Measurements from ENCODE around the gene MAP3K13. TPM values are rescaled to one million over a fixed set of nuclear protein-coding genes. Genes with fewer than 3 reads are reported as not detected.

MAP3K13 gene
- total RNA-seq, 8 experiments from 2014 or later = 8.5 to 41.1 (median 14.4) TPM

- ATAC-seq (replicated peaks in 6 of 8) = no peak
- 71 to 100% (median 89%) methylated on average over 1 of the region's 1 CpG; no CpG with 5 or more reads in 1 of the 10 experiments for WGBS, 10 experiments
- in situ Hi-C loops (cut with MboI; ENCODE audit: low pct_unique_long_range_greater_than_20kb in 2 of 9, low sequenced_read_pairs in 9 of 9, unreplicated experiment in 9 of 9) = no loop called here
- no peak overlapping the region for H3K4me3 ChIP-seq
- H3K4me1 ChIP-seq (replicated peaks in 1 of 2) = peaks cover 0 to 2% of the 10 kb centered on the region in 2 donors
- no peak overlapping the region for H3K27ac ChIP-seq
Observed at GRCh38 chr3:185387646-185388045, 24.7 kb downstream of the MAP3K13 start.

- no peak overlapping the region for H3K27ac ChIP-seq
- in situ Hi-C loops (cut with MboI; ENCODE audit: low pct_unique_long_range_greater_than_20kb in 2 of 9, low sequenced_read_pairs in 9 of 9, unreplicated experiment in 9 of 9) = no loop called here
- ATAC-seq (replicated peaks in 6 of 8) = no peak
- peaks cover 18 to 21% of the 10 kb centered on the region in 2 donors for H3K4me1 ChIP-seq (replicated peaks in 1 of 2)
- 66 to 100% (median 90%) methylated on average over 2 to 3 of the region's 3 CpGs; no CpG with 5 or more reads in 1 of the 10 experiments for WGBS, 10 experiments
- no peak overlapping the region for H3K4me3 ChIP-seq
Observed at GRCh38 chr3:185393055-185393454, 30.1 kb downstream of the MAP3K13 start.

- WGBS, 10 experiments = 13 to 60% (median 32%) methylated on average over 1 to 4 of the region's 6 CpGs; no CpG with 5 or more reads in 4 of the 10 experiments
- H3K27ac ChIP-seq = peak overlapping the region; percentile 33 to 63
- peaks cover 40 to 62% of the 10 kb centered on the region in 2 donors for H3K4me1 ChIP-seq (replicated peaks in 1 of 2)
- H3K4me3 ChIP-seq = no peak overlapping the region
- in situ Hi-C loops (cut with MboI; ENCODE audit: low pct_unique_long_range_greater_than_20kb in 2 of 9, low sequenced_read_pairs in 9 of 9, unreplicated experiment in 9 of 9) = no loop called here
- peak in 5 of 8 experiments; percentile 32 to 62 (median 34) for ATAC-seq (replicated peaks in 6 of 8)
Observed at GRCh38 chr3:185397676-185398075, 34.7 kb downstream of the MAP3K13 start.

GRCh38 chr3:185399737-185400667 lies 37.1 kb downstream of the MAP3K13 start:
- H3K4me3 ChIP-seq = no peak overlapping the region
- peaks cover 39 to 84% of the 10 kb centered on the region in 2 donors for H3K4me1 ChIP-seq (replicated peaks in 1 of 2)
- H3K27ac ChIP-seq = peak overlapping the region; percentile 16 to 23
- WGBS, 10 experiments = 38 to 92% (median 75%) methylated on average over 1 to 13 of the region's 16 CpGs
- ATAC-seq (replicated peaks in 6 of 8) = peak in 4 of 8 experiments; percentile 5 to 35 (median 18)
- in situ Hi-C loops (cut with MboI; ENCODE audit: low pct_unique_long_range_greater_than_20kb in 2 of 9, low sequenced_read_pairs in 9 of 9, unreplicated experiment in 9 of 9) = no loop called here

GRCh38 chr3:185400866-185401265 lies 37.9 kb downstream of the MAP3K13 start:
- Histone ChIP-seq H3K4me3 (no peak overlapping the region), H3K27ac (no peak overlapping the region), H3K4me1 (replicated peaks in 1 of 2) (peaks cover 39 to 84% of the 10 kb centered on the region in 2 donors)
- 17 to 100% (median 100%) methylated on average over 1 of the region's 1 CpG; no CpG with 5 or more reads in 3 of the 10 experiments for WGBS, 10 experiments
- in situ Hi-C loops (cut with MboI; ENCODE audit: low pct_unique_long_range_greater_than_20kb in 2 of 9, low sequenced_read_pairs in 9 of 9, unreplicated experiment in 9 of 9) = no loop called here
- ATAC-seq (replicated peaks in 6 of 8) = no peak

GRCh38 chr3:185401319-185401955 lies 38.5 kb downstream of the MAP3K13 start:
- peak in 7 of 8 experiments; percentile 13 to 95 (median 83) for ATAC-seq (replicated peaks in 6 of 8)
- 4 to 82% (median 41%) methylated on average over 1 to 7 of the region's 7 CpGs for WGBS, 10 experiments
- Histone ChIP-seq H3K4me1 (replicated peaks in 1 of 2) (peaks cover 39 to 82% of the 10 kb centered on the region in 2 donors), H3K27ac (no peak overlapping the region), H3K4me3 (no peak overlapping the region)
- in situ Hi-C loops (cut with MboI; ENCODE audit: low pct_unique_long_range_greater_than_20kb in 2 of 9, low sequenced_read_pairs in 9 of 9, unreplicated experiment in 9 of 9) = no loop called here

GRCh38 chr3:185402561-185402960 lies 39.6 kb downstream of the MAP3K13 start:
- H3K4me1 ChIP-seq (replicated peaks in 1 of 2) = peaks cover 29 to 82% of the 10 kb centered on the region in 2 donors
- in situ Hi-C loops (cut with MboI; ENCODE audit: low pct_unique_long_range_greater_than_20kb in 2 of 9, low sequenced_read_pairs in 9 of 9, unreplicated experiment in 9 of 9) = no loop called here

GRCh38 chr3:185403002-185403401 lies 40.1 kb downstream of the MAP3K13 start:
- peak overlapping the region in 1 of 2 donors; percentile 21 for H3K27ac ChIP-seq
- peaks cover 25 to 78% of the 10 kb centered on the region in 2 donors for H3K4me1 ChIP-seq (replicated peaks in 1 of 2)
- in situ Hi-C loops (cut with MboI; ENCODE audit: low pct_unique_long_range_greater_than_20kb in 2 of 9, low sequenced_read_pairs in 9 of 9, unreplicated experiment in 9 of 9) = no loop called here
- WGBS, 10 experiments = 64 to 100% (median 78%) methylated on average over 1 to 3 of the region's 3 CpGs; no CpG with 5 or more reads in 3 of the 10 experiments
- no peak for ATAC-seq (replicated peaks in 6 of 8)
- H3K4me3 ChIP-seq = no peak overlapping the region

More at GRCh38 chr3:185402561-185402960, 39.6 kb downstream of the MAP3K13 start:
- 0 to 69% (median 33%) methylated on average over 1 to 5 of the region's 5 CpGs for WGBS, 10 experiments
- H3K27ac ChIP-seq = peak overlapping the region; percentile 21 to 42
- no peak overlapping the region for H3K4me3 ChIP-seq
- peak; percentile 66 to 88 (median 76) for ATAC-seq (replicated peaks in 6 of 8)

GRCh38 chr3:185405243-185405642 lies 42.3 kb downstream of the MAP3K13 start:
- H3K27ac ChIP-seq = no peak overlapping the region
- 22 to 92% (median 82%) methylated on average over 1 to 4 of the region's 4 CpGs for WGBS, 10 experiments
- in situ Hi-C loops (cut with MboI; ENCODE audit: low pct_unique_long_range_greater_than_20kb in 2 of 9, low sequenced_read_pairs in 9 of 9, unreplicated experiment in 9 of 9) = no loop called here
- H3K4me3 ChIP-seq = no peak overlapping the region
- peaks cover 5 to 58% of the 10 kb centered on the region in 2 donors for H3K4me1 ChIP-seq (replicated peaks in 1 of 2)
- ATAC-seq (replicated peaks in 6 of 8) = peak in 3 of 8 experiments; percentile 9 to 16 (median 10)

- ATAC-seq (replicated peaks in 6 of 8) = no peak
- in situ Hi-C loops (cut with MboI; ENCODE audit: low pct_unique_long_range_greater_than_20kb in 2 of 9, low sequenced_read_pairs in 9 of 9, unreplicated experiment in 9 of 9) = no loop called here
- Histone ChIP-seq H3K4me1 (replicated peaks in 1 of 2) (peaks cover 3 to 54% of the 10 kb centered on the region in 2 donors), H3K4me3 (no peak overlapping the region), H3K27ac (no peak overlapping the region)
- WGBS, 10 experiments = 17 to 100% (median 83%) methylated on average over 1 to 3 of the region's 3 CpGs; no CpG with 5 or more reads in 1 of the 10 experiments
Observed at GRCh38 chr3:185405664-185406063, 42.7 kb downstream of the MAP3K13 start.

- in situ Hi-C loops (cut with MboI; ENCODE audit: low pct_unique_long_range_greater_than_20kb in 2 of 9, low sequenced_read_pairs in 9 of 9, unreplicated experiment in 9 of 9) = no loop called here
- Histone ChIP-seq H3K4me1 (replicated peaks in 1 of 2) (peaks cover 3 to 49% of the 10 kb centered on the region in 2 donors), H3K4me3 (no peak overlapping the region), H3K27ac (no peak overlapping the region)
- whole genome bisulfite sequencing, 10 experiments = 0 to 78% (median 67%) methylated on average over 1 of the region's 1 CpG
- ATAC-seq (replicated peaks in 6 of 8) = peak in 1 of 8 experiments; percentile 13
Observed at GRCh38 chr3:185406121-185406620, 43.2 kb downstream of the MAP3K13 start.

GRCh38 chr3:185409957-185410356 lies 47.0 kb downstream of the MAP3K13 start:
- ATAC-seq (replicated peaks in 6 of 8) = no peak
- Histone ChIP-seq H3K4me1 (replicated peaks in 1 of 2) (peaks cover 0 to 14% of the 10 kb centered on the region in 2 donors), H3K4me3 (no peak overlapping the region), H3K27ac (no peak overlapping the region)
- WGBS, 10 experiments = 58 to 100% (median 86%) methylated on average over 1 to 7 of the region's 8 CpGs; no CpG with 5 or more reads in 1 of the 10 experiments
- in situ Hi-C loops (cut with MboI; ENCODE audit: low pct_unique_long_range_greater_than_20kb in 2 of 9, low sequenced_read_pairs in 9 of 9, unreplicated experiment in 9 of 9) = no loop called here

- no peak for ATAC-seq (replicated peaks in 6 of 8)
- 44 to 100% (median 95%) methylated on average over 1 of the region's 1 CpG; no CpG with 5 or more reads in 2 of the 10 experiments for WGBS, 10 experiments
- in situ Hi-C loops (cut with MboI; ENCODE audit: low pct_unique_long_range_greater_than_20kb in 2 of 9, low sequenced_read_pairs in 9 of 9, unreplicated experiment in 9 of 9) = no loop called here
- no peak overlapping the region for H3K4me3 ChIP-seq
- H3K27ac ChIP-seq = no peak overlapping the region
- H3K4me1 ChIP-seq (replicated peaks in 1 of 2) = peaks cover 0 to 14% of the 10 kb centered on the region in 2 donors
Observed at GRCh38 chr3:185411133-185411532, 48.2 kb downstream of the MAP3K13 start.
